Activated T-cell treated with anti-CD3 and anti-CD28 coated beads, Interleukin-2, amount 50 U/mL, for 1 hour (primary cell): Measurements from ENCODE around the gene DHX40.
"Not testable (repeated sequence)": the region's sequence is repeated elsewhere in the genome, so short reads cannot be mapped to it uniquely, and the experiment has no call there.

ENCODE experiments used
- DNase-seq: peaks from one replicate; pipeline ENCODE4 v3.0.0-alpha.2; 2020

The DHX40 gene

DNA sequence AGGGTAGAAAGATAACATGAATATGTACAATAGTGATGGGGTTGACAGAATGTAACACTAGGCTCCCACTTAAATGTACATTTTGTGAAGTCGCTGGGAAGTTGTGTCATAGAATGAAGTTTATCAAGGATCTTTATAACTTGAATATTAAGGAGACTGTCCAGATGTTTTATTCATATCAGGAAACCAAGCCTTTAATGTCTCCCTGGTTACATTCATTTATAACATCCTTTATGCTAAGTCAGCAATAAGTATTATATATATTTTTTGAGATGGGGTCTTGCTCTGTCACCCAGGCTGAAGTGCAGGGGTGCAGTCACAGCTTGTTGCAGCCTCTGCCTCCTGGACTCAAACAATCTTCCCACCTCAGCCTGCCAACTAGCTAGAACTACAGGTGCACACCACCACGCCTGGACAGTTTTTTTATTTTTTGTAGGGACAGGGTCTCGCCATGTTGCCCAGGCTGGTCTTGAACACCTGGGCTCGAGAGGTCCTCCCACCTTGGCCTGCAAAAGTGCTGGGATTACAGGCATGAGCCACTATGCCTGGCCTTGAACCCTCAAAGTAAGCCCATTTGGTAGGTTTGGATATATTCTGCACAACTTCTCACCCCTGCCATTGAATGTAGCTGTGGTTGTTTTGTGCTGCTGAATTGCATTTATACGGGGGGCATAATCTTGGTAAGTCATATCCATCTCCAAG, 68.4 kb downstream of the DHX40 start:
- no peak for DNase-seq

DNA sequence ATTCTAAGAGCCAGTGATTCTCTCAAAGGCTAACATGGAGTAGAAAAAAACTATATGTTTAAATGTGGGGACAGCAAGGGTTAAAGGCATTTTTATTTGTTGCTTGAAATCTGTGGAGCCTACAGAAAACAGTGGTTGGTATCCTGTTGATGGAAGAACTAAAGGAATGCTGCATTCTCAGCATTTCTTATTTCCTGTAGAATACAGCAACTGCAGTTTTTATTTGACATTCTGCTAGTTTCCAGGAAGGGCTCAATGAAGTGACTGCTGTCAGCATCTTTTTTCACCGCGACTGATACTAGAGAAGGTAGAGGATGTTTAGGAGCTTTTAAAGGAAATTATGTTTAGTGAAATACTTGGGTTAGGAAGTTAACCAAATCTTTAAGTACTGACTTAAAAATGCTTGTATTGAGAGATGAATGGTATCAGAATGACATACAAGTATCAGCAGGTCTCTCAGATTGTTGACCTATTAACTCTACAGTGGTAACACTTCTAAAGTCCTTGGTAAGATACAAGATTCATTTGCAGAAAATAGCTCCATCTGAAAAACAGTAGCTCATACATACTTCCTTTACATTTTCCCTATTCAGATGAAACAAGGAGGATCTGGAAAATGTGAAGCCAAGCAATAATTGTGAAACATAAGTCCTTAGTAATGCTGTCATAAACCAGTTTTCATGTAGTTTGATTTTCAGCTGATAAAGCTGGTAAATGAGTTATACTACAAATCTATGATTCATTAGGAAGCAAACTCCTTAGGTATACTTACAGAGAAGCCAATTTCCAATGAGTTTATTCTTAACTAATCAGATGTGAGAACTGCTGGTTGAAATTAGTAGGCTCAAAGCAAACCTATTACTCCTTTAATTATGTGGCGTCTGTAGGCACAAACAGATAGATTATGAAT, 69.5 kb downstream of the DHX40 start:
- DNase-seq: no peak

DNA sequence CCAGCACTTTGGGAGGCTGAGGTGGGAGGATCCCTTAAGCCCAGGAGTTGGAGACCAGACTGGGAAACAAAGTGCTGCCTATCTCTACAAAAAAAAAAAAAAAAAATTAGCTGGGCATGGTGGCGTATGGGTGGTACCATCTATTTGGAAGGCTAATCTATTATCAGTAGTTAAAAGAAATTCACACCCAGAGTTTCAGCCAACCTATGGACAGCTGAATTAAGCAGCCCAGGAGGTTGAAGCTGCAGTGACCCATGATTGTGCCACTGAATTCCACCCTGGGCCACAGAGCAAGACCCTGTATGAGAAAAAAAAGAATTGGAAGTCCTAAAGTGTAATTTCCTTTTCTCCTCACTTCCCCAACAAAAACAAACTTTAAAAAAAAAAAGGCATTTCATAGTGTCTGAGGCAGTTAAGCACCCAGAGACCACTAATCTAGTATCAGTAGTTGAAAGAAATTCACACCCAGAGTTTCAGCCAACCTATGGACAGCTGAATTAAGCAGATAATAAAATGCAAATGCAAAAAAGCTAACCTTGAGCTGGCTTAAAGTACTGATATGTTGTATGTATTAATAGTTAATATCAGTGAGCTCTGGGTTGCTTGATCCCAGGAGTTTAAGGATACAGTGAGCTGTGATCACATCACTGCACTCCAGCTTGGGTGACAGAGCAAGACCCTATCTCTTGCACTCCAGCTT, 72.4 kb downstream of the DHX40 start:
- DNase-seq: no peak

DNA sequence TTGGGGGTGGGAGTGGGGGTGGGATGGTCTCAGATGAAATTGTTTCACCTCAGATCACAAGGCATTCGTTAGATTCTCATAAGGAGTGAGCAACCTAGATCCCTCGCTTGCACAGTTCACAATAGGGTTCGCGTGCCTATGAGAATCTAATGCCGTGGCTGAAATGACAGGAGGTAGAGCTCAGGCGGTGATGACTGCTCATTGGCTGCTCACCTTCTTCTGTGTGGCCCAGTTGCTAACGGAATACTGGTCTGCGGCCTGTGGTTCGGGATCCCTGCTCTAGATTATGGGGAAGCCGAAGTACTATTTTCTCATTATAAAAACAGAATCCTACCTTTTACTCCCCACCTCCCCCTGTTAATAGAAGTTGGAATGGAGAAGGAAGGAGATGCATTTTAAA, 73.1 kb downstream of the DHX40 start:
- no peak for DNase-seq

DNA sequence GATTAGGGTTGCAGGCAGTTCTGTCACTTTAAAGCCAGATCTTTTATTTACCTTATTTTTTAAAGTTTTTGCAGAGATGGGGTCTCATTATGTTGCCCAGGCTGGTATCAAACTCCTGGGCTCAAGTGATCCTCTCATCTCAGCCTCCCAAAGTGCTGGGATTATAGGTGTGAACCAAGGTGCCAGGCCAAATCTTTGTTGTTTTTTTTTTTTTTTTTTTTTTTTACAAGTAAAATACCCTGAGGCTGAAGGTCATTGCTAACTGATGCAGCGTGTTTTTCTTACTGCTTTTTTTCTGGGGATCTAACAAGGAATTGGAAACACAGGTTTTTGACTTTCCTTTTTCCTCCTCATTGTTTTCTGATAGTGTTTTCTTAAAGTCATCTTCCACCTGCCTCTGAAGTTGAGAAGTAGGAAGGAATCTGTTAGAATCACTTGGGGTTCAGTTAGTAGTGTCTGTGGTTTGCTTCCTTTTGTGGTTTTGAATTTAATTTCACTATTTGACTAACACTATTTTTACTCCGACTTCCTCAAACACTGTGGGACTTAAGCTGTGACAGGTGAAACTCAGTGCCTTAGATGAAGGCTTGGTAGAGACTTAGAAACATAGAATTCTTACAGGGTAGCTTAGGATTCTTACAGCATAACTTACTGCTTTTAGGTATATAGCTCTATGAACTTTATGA, 76.5 kb downstream of the DHX40 start:
- DNase-seq: no peak

DNA sequence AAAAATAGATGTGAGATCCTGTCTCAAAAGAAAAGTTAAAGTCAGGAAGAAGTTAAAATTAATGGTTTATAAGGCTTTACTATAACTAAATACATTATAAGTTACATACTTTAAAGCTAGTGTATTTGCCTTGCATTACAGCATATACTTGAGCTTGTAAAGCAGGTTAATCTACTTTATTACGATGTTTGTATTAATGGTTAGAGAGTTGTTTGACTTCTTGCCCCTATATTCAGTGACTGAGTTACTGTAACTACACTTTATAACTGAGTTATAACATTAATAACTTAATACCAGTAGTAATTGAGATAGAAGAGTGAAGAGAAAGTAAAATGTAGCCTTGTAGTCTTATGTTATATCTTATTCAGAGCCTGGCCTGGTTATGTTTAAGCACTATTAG, 77.2 kb downstream of the DHX40 start:
- no peak for DNase-seq

DNA sequence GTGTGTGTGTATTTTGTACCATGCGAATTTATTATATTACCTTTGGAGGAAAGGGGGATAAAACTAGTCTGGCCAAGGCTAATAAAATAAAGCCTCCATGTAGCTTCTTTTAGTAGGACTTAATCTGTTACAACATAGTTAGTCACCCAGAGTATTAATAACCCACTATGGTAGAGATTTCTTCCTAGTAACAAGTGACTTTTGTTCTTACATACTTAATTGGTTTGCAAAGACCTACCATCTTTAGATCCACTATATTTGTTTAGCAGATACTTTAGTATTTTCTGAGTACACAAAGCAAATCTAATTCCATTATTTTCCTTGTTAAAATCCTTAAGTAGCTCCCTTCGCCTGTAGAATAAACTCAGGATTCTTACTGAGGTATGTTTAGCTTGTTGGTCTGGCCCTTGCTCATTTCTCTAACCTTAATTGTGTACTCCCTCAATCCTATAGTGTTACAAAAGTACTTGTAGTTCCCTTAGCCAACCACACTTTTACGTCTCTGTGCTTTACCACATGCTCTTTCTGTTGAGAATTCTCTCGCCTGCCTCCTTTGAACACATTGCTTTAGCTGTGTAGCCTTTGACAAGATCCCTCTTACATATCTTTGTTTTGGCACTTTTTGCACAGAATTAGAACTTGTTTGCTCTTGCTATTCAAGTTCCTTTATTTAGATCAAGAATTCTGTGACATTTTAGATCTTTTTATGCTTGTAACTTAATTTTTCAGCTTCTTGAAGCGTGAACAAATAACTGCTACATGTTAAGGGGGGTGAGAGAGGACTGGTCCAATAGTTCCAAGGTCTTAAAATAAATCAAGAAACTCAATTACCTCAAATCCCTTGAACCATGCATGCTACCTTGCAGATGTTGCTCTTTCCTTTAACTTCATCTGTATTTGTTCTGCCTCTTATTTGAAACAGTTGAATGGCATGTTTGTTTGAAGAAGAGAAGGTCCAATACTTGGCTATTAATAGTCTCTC, 78.0 kb downstream of the DHX40 start:
- DNase-seq: no peak

DNA sequence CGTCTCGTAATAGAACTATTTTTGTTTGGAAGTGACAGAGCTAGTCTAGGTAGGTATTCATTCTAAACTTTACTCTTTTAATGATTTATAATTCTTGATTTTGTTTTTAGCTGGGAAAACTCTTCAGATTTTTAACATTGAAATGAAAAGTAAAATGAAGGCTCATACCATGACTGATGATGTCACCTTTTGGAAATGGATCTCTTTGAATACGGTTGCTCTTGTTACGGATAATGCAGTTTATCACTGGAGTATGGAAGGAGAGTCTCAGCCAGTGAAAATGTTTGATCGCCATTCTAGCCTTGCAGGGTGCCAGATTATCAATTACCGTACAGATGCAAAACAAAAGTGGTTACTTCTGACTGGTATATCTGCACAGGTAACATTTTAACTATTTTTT, 81.9 kb downstream of the DHX40 start:
- no peak for DNase-seq

DNA sequence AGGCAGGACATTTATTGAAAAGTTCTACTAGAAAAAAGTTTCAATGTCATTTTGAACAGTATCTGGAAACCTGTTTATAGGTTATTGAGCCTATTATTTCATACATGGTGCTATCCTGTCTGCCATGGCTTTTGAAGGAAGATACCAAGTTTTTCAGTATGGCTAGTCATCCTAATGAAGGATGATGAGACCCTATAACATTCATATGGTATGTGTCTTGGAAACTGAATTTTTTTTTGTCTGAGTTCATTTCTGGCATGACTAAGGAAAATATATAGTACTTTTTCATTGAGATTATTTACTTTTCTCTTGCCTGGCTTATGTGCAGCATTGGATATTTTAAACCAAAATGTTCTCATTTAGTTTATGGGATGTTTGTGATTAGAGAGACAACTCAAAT, 84.5 kb downstream of the DHX40 start:
- no peak for DNase-seq

DNA sequence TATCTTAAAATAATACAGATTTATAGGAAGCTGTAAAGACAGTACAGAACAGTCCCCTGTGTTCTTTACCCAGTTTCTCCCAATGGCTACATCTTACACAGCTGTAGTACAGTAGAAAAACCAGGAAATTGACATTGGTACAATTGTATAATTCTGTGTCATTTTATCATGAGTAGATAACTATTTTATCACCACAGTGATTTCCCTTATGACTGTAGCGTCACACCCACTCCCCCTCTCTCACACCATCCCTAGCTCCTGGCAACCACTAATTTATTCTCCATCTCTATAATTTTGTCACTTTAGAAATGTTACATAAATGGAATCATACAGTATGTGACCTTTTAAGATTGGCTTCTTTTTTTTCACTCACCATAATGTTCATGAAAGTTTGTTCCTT, 85.2 kb downstream of the DHX40 start:
- no peak for DNase-seq

DNA sequence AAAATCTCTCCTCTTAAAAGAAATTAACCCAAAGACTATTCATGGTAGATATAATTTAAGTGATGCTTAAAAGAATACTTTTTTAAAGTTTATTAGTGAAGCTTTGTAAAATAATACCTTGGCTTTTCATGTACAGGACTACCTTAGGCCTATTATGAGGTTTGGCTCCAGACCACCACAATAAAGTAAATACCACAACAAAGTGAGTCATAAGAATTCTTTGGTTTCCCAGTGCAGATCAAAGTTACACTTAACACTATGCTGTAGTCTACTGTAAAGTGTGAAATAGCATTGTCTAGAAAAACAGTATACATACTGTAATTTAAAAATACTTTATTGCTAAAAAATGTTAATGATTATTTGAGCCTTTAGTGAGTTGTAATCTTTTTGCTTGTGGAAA, 85.9 kb downstream of the DHX40 start:
- DNase-seq: no peak

DNA sequence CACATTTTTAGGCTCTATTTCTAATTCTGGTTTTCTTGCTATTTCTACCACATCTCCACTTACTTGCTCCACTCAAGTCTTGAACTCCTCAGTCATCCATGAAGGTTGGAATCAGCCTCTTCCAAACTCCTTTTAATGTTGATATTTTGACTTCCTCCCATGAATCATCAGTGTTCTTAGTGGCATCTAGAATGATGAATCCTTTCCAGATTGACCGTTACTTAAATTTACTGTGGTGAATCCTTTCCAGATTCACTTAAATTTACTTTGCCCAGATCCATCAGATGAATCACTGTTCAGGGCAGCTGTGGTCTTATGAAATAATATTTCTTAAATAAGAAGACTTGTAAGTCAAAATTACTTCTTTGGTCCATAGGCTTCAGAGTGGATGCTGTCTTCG, 86.7 kb downstream of the DHX40 start:
- no peak for DNase-seq

DNA sequence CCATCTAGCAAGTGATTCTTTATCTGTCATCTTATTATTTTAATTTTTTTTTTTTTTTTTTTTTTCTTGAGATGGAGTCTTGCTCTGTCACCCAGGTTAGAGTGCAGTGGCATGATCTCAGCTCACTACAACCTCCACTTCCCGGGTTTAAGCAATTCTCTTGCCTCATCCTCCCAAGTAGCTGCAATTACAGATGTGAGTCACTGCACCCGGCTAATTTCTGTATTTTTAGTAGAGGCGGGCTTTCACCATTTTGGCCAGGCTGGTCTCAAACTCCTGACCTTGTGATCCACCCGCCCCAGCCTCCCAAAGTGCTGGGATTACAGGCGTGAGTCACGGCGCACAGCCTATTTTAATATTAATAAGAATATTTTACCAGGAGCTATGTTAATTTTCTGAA, 91.2 kb downstream of the DHX40 start:
- not testable (repeated sequence) for DNase-seq
